Activated naive CD4-positive, alpha-beta T cell treated with anti-CD3 and anti-CD28 coated beads, Interleukin-2, amount 50 U/mL, for 72 hours (primary cell): ENCODE data around the gene BDKRB2. TPM values are rescaled to one million over a fixed set of nuclear protein-coding genes. Genes with fewer than 3 reads are reported as not detected.

Source experiments
- ATAC-seq, 2 donors: fragments of 150-1000 bp; cut with Tn5 transposase; 2 replicates each; pipeline ENCODE4 v1.10.0; 2021; ENCODE audit warnings: mild to moderate bottlenecking in 2 of 2, moderate library complexity in 2 of 2
- DNase-seq, 2 donors: peaks; one replicate each; pipeline ENCODE4 v3.0.0; 2021 to 2022; ENCODE audit warnings: low spot score in 2 of 2
- H3K27ac Mint-ChIP-seq, 2 donors: one replicate each; pipeline ENCODE4 v1.8.0; 2022; ENCODE audit warnings: mild to moderate bottlenecking in 2 of 2, mixed read lengths in 2 of 2
- H3K36me3 Mint-ChIP-seq, 2 donors: one replicate each; pipeline ENCODE4 v1.8.0; 2022; ENCODE audit warnings: mixed read lengths in 2 of 2
- H3K9me3 Mint-ChIP-seq, 2 donors: one replicate each; pipeline ENCODE4 v1.8.0; 2022; ENCODE audit warnings: mixed read lengths in 2 of 2
- total RNA-seq, 2 donors: library from RNA; stranded (reverse); gene quantifications; one replicate each; pipeline ENCODE4 v1.2.3, GENCODE V29; 2022

Gene BDKRB2
- total RNA-seq, 2 donors from 2014 or later, result 0.08 TPM; not detected in 1

DNA sequence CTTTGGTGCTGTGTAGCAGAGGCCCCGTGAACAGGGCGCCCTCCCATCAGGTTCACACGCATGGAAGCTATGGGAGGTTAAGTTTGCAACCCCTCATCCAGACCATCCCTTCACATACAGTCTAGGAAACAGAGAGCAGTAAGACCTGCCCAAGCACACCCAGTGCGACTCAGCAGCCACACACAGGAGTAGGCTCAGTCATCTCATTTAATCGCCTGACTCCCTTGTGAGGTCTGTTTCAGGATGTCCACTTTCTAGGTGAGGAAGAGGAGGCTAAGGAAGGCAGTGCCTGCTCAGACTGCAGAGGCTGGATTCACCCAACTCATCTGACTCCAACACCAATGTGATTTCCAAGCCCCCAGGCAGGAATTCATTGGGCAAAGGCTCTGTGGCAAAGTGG lies 63.3 kb downstream of the BDKRB2 start:
- peaks cover 0 to 4% of the 10 kb centered on the region in 2 donors for H3K9me3 Mint-ChIP-seq
- peaks cover 0 to 7% of the 10 kb centered on the region in 2 donors for H3K36me3 Mint-ChIP-seq
- ATAC-seq (no peak), DNase-seq (no peak)
- no peak overlapping the region for H3K27ac Mint-ChIP-seq

DNA sequence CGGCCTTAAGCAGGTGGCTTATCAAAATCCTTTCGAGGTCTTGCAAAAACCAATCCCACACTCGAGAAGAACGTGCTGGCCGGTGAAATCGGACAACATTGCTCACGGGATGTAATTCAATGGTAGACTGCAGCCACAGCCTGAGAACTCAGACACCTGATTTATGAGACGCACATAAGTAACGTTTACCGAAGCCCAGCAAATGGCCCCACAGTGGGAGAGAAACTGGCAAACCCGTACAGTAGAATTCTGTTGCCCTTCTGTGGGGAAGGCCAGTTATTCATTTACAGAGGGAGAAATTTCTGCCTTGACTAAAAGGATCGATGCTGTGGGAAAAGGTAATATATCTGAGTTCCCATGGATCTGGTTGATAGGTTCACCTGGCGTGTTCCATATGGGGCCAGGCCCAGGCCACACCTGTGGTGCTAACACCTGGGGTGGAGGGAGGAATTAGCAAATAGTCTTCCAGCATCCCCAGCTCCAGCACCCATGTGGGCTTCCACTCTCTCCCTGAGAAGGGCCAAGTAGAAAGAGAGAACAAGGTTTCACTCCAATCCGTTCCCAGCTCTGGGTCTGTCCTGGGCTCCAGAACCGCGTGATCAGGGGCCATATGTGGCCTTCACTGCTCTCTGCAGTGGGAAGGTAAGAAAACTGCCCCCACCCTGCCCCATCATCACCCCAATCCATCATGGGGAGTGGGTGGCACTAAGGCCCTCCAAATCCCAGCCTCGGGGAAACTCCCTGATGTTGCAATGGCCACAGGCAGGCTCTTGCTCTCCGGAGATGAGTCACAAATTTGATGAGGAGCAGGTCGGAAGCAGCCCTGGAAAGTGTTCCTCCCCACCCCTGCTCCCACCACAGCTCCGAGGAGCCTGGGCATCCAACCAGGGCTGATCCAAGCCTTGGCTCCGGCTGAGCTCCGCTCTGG lies 64.1 kb downstream of the BDKRB2 start:
- DNase-seq (no peak), ATAC-seq (no peak)
- no peak overlapping the region for H3K27ac Mint-ChIP-seq
- H3K36me3 Mint-ChIP-seq, result peaks cover 0 to 7% of the 10 kb centered on the region in 2 donors
- H3K9me3 Mint-ChIP-seq, result peaks cover 0 to 4% of the 10 kb centered on the region in 2 donors

- Mint-ChIP-seq H3K9me3 (peaks cover 0 to 4% of the 10 kb centered on the region in 2 donors), H3K36me3 (peaks cover 0 to 7% of the 10 kb centered on the region in 2 donors), H3K27ac (peak overlapping the region in 1 of 2 donors; percentile 1)
- DNase-seq, result no peak
- ATAC-seq, result no peak
Observed at GRCh38 chr14:96269359-96269710, 64.7 kb downstream of the BDKRB2 start.

GRCh38 chr14:96270565-96271420 lies 66.2 kb downstream of the BDKRB2 start:
- no peak overlapping the region for H3K27ac Mint-ChIP-seq
- H3K9me3 Mint-ChIP-seq, result peaks cover 0 to 4% of the 10 kb centered on the region in 2 donors
- H3K36me3 Mint-ChIP-seq, result peaks cover 0 to 7% of the 10 kb centered on the region in 2 donors
- DNase-seq (no peak), ATAC-seq (no peak)

DNA sequence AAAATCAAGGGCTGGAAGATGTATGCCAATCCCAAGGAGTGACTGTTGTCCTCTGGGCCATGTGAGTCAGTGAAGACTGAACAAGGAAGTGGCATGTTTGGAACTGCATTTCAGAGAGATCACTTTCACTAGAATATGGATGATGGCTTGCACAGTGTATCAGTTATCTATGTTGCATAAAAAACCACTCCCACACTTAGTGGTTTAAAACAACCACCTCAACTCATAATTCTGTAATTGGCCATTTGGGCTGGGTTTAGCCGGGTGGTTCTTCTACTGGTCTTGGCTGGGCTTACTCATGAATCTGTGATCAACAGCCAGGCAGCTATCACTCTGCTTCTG lies 66.8 kb downstream of the BDKRB2 start:
- ATAC-seq, result no peak
- Mint-ChIP-seq H3K27ac (no peak overlapping the region), H3K36me3 (peaks cover 0 to 7% of the 10 kb centered on the region in 2 donors), H3K9me3 (peaks cover 0 to 4% of the 10 kb centered on the region in 2 donors)
- no peak for DNase-seq

DNA sequence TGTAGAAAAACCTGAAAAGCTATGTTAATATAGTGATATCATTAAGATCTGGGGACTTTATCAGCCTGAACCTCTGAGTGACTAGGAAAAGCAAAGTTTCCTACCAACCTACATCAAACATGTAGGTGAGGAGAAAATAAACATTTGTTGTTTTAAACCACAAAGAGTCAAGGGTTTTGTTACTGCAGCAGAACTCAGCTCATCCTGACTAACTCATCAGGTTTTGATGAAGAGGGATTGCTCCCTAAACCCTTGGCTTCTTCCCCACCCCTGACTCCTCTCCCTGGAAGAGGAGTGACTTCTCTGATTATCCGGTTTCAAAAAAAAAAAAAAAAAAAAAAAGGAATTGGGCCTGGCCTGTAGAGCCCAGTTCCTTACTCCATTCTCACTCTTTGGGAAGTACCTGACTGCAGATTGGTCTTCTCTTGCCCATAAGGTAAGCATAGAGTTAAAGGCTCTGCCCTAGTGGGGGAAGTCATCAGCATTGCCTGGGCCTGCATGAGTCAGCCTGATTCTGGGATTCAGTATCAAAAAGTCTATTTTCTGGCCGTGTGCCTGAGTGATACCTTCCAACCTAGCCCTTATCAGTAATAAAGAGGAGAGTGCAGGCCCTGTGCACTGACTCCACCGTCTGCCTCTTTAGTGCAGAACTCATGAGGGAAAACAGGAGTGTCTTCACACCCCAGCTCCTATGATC lies 68.3 kb downstream of the BDKRB2 start:
- peaks cover 3 to 7% of the 10 kb centered on the region in 2 donors for H3K36me3 Mint-ChIP-seq

GRCh38 chr14:96273629-96274028 lies 69.0 kb downstream of the BDKRB2 start:
- ATAC-seq (no peak), DNase-seq (no peak)
- Mint-ChIP-seq H3K27ac (no peak overlapping the region), H3K36me3 (peaks cover 5 to 7% of the 10 kb centered on the region in 2 donors), H3K9me3 (peaks cover 4% of the 10 kb centered on the region in 2 donors)

More for the DNA sequence above, 68.3 kb downstream of the BDKRB2 start:
- DNase-seq (no peak), ATAC-seq (no peak)
- H3K27ac Mint-ChIP-seq, result no peak overlapping the region
- H3K9me3 Mint-ChIP-seq, result peaks cover 3 to 4% of the 10 kb centered on the region in 2 donors

DNA sequence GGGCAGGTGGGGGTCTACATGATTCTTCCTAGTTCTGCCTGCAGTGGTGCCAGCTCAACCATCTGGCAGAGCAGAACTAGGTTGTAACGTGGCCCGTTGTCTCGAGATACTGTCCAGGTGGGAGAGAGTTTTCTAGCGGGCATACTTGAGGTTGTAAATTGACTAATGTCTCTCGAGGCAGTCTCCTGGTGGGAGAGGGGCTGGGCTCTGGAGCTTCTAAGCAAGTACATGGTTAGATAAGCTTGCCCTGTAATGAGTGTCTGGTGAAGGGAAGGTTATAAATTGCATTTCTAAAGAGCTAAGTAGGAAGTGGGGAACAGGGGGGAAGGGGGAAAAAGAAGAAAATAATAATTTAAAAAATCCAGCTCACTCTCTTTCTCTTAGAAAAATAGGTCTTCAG lies 69.5 kb downstream of the BDKRB2 start:
- no peak for ATAC-seq
- H3K36me3 Mint-ChIP-seq, result peaks cover 5 to 7% of the 10 kb centered on the region in 2 donors
- DNase-seq, result no peak
- H3K9me3 Mint-ChIP-seq, result peaks cover 4% of the 10 kb centered on the region in 2 donors
- no peak overlapping the region for H3K27ac Mint-ChIP-seq

GRCh38 chr14:96274543-96274942 lies 69.9 kb downstream of the BDKRB2 start:
- Mint-ChIP-seq H3K27ac (no peak overlapping the region), H3K36me3 (peaks cover 5 to 7% of the 10 kb centered on the region in 2 donors), H3K9me3 (peaks cover 4% of the 10 kb centered on the region in 2 donors)
- no peak for DNase-seq
- ATAC-seq, result no peak

DNA sequence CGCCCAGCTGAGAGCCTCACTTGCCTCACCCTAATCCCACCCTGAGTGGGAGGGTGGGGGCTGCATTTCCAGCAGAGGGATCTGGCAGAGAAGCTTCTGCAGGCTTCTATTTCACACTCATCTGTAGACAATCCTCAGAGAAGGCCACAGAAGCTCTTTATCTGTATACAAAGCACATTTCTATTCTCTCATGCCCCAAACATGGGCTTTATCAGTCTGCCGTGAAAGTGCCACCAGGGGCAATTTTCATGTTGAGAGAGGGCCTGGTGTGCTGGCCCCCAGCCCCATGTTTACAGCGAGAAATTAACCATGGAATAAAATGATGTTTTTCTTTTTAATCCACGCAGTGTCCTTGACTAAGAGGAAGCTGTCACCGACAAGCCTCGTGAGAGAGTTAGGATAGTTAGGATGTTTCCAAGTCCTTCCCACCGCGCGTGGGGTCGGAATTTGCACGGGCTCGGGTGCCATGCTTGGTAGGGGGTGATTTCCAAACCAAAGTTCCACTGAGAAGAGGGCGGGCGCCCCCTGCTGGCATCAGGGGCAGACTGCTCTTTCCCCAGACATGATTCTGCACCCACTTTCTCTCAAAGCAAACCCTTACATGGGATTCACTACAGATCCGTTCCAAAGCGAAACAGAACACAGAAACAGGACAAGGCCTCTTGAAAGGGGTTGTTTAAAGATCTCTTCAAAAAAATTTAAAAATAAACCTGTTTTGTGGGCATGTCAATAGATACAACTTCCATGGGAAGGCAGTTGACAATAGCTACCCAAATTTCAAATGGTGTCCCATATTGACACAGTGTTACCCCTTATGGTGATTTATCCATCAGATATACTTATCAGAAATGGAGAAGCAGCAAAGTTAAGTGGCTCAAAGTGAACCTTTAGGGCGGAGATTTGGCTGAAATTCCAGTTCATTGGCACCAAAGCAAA lies 70.8 kb downstream of the BDKRB2 start:
- DNase-seq (peak; percentile 57 to 81), ATAC-seq (peak; percentile 59 to 63)
- H3K9me3 Mint-ChIP-seq, result peaks cover 4% of the 10 kb centered on the region in 2 donors
- H3K27ac Mint-ChIP-seq, result no peak overlapping the region
- peaks cover 5 to 7% of the 10 kb centered on the region in 2 donors for H3K36me3 Mint-ChIP-seq

DNA sequence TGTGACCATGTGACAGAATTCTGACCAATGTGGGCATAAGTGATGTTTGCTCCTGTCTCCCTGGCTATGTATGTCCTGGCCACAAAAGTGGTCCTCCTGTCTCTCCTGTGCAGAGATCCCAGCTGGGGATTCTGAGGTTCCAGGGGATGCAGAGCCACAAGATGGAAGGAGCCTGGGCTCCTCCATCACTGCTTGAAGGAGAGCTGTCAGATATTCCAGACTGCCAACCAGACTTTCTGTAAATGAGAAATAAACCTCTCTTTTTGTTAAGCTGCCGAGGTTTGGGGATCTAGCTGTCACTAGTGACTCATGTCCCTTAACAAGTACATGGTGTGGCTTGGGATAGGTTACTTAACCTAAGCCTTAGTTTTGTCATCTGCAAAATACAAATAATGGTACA lies 73.3 kb downstream of the BDKRB2 start:
- no peak for ATAC-seq
- DNase-seq, result no peak
- Mint-ChIP-seq H3K9me3 (peaks cover 0 to 4% of the 10 kb centered on the region in 2 donors), H3K36me3 (peaks cover 0 to 5% of the 10 kb centered on the region in 2 donors), H3K27ac (no peak overlapping the region)

- no peak overlapping the region for H3K27ac Mint-ChIP-seq
- DNase-seq (no peak), ATAC-seq (no peak)
- H3K9me3 Mint-ChIP-seq, result peaks cover 0 to 4% of the 10 kb centered on the region in 2 donors
- peaks cover 0 to 5% of the 10 kb centered on the region in 2 donors for H3K36me3 Mint-ChIP-seq
Observed at GRCh38 chr14:96279564-96279963, 74.9 kb downstream of the BDKRB2 start.

DNA sequence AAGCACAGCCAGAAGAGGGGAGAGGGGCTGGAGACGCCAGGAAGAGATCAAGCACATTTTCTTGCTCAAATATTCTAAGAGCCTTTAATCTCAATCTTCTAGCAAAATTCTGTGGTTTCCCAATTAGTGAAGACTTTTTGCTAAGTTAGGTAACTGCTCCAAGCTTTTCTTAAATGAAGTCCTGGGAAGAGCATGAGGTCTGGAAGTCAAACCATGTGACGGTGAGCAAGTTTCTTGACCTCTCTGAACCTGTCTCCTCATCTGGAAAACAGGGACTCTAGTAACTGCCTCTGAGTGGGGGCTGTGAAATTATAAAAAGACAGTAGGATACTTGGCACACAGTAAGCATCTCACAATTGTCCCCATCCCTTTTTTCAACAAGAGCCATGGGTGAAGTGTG lies 75.5 kb downstream of the BDKRB2 start:
- Mint-ChIP-seq H3K36me3 (peaks cover 0 to 5% of the 10 kb centered on the region in 2 donors), H3K9me3 (peaks cover 0 to 4% of the 10 kb centered on the region in 2 donors), H3K27ac (no peak overlapping the region)
- DNase-seq (no peak), ATAC-seq (no peak)

GRCh38 chr14:96281486-96281885 lies 76.8 kb downstream of the BDKRB2 start:
- DNase-seq (no peak), ATAC-seq (no peak)
- Mint-ChIP-seq H3K36me3 (peaks cover 4 to 5% of the 10 kb centered on the region in 2 donors), H3K9me3 (peaks cover 0 to 4% of the 10 kb centered on the region in 2 donors), H3K27ac (no peak overlapping the region)

- Mint-ChIP-seq H3K27ac (no peak overlapping the region), H3K36me3 (peaks cover 0 to 4% of the 10 kb centered on the region in 2 donors), H3K9me3 (no peaks in the 10 kb centered on the region)
- DNase-seq (no peak), ATAC-seq (no peak)
Observed at GRCh38 chr14:96284008-96284407, 79.4 kb downstream of the BDKRB2 start.

DNA sequence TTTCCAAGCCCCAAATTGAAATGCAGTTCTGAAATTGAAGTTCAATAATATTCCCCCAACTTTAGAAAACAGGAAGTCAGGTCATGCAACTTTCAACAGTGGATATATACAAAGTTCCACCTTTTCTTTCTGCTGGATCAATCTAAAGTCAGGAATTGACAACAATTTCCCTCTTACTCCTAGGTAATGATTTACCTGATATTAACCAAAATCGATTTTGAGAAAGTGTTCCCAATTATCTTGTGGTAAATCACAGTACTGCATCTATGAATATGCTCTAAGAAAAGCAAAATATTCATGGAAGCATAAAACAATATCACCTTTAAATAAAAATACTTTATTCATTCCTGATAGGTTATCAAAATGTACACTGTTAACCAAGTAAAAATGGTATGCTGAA lies 79.8 kb downstream of the BDKRB2 start:
- Mint-ChIP-seq H3K36me3 (peaks cover 0 to 4% of the 10 kb centered on the region in 2 donors), H3K9me3 (no peaks in the 10 kb centered on the region)

More for the DNA sequence above, 79.8 kb downstream of the BDKRB2 start:
- no peak overlapping the region for H3K27ac Mint-ChIP-seq
- DNase-seq (no peak), ATAC-seq (no peak)
